ENCODE results near the gene PPP1R11.

Gene PPP1R11

GRCh38 chr6:30096829-30097228 lies 29.8 kb downstream of the PPP1R11 start:
- DNase-seq (ENCODE audit: low read depth), result no peak
- no peak overlapping the region for H3K4me3 ChIP-seq (replicated peaks; ENCODE audit: low read depth, low read length)
- no peak for TF ChIP-seq CTCF (IDR thresholded peaks at IDR 0.05; ENCODE audit: low read length, missing control alignments)

GRCh38 chr6:30097902-30098768 lies 31.1 kb downstream of the PPP1R11 start:
- no peak for TF ChIP-seq CTCF (IDR thresholded peaks at IDR 0.05; ENCODE audit: low read length, missing control alignments)
- DNase-seq (ENCODE audit: low read depth), result no peak
- H3K4me3 ChIP-seq (replicated peaks; ENCODE audit: low read depth, low read length), result no peak overlapping the region

GRCh38 chr6:30100154-30100553 lies 33.2 kb downstream of the PPP1R11 start:
- no peak overlapping the region for H3K4me3 ChIP-seq (replicated peaks; ENCODE audit: low read depth, low read length)
- DNase-seq (ENCODE audit: low read depth), result no peak
- TF ChIP-seq CTCF (IDR thresholded peaks at IDR 0.05; ENCODE audit: low read length, missing control alignments), result no peak

GRCh38 chr6:30100585-30101443 lies 33.8 kb downstream of the PPP1R11 start:
- no peak for DNase-seq (ENCODE audit: low read depth)
- no peak for TF ChIP-seq CTCF (IDR thresholded peaks at IDR 0.05; ENCODE audit: low read length, missing control alignments)
- H3K4me3 ChIP-seq (replicated peaks; ENCODE audit: low read depth, low read length), result no peak overlapping the region

GRCh38 chr6:30101444-30102413 lies 34.7 kb downstream of the PPP1R11 start:
- peak overlapping the region; percentile 51 for H3K4me3 ChIP-seq (replicated peaks; ENCODE audit: low read depth, low read length)
- DNase-seq (ENCODE audit: low read depth), result peak; percentile 81
- TF ChIP-seq CTCF (IDR thresholded peaks at IDR 0.05; ENCODE audit: low read length, missing control alignments), result peak; percentile 18

- TF ChIP-seq CTCF (IDR thresholded peaks at IDR 0.05; ENCODE audit: low read length, missing control alignments), result no peak
- peak; percentile 34 for DNase-seq (ENCODE audit: low read depth)
- H3K4me3 ChIP-seq (replicated peaks; ENCODE audit: low read depth, low read length), result peak overlapping the region; percentile 44
Measured at GRCh38 chr6:30102414-30102969, 35.5 kb downstream of the PPP1R11 start.
